HG03558 (cell line): ENCODE data around the gene TSPAN11.

Experiments
- ATAC-seq: cut with Tn5 transposase; IDR thresholded peaks from one replicate; pipeline ENCODE4 v1.9.1; 2021; ENCODE audit warnings: moderate number of reproducible peaks; ENCODE audit not compliant: unreplicated experiment; ENCODE audit errors: extremely low read depth

TSPAN11 gene

DNA sequence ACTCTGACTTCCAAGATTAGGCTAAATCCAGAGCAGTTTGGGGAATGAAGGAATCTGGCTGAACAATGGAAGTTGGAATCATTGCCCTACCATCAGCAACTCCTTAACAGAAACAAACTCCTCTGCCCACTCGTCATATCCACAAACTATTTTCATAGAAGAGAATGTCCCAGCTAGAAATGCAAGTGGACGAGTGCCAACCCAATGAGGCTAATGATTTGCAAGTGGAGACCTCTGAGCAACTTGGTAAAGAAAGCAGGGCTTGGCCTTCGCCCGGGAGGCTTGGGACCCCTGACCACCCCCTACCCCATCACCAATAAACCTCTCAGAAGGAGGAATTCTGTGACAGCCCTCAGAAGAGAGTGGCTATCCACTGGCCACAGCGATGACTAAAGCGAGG, 107.1 kb downstream of the TSPAN11 start:
- ATAC-seq: no peak

DNA sequence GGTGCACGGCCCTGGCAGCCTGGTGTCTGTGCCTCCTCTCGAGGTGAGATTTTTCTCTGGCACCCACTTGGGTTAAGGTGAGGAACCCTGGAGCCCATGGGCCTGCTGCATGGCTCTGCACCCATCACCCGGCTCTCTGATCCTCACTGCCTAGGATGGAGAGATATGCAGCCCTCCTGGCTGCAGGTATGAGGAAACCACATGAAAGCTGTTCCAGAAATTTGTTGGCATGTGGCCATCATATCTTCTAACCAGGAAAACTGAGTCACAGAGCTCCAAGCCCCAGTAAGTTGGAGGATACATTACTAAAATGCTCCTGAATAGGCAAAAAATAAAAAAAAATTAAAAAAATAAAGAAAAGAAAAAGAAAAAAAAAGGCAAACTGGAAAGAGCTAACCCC, 107.8 kb downstream of the TSPAN11 start:
- ATAC-seq: no peak

DNA sequence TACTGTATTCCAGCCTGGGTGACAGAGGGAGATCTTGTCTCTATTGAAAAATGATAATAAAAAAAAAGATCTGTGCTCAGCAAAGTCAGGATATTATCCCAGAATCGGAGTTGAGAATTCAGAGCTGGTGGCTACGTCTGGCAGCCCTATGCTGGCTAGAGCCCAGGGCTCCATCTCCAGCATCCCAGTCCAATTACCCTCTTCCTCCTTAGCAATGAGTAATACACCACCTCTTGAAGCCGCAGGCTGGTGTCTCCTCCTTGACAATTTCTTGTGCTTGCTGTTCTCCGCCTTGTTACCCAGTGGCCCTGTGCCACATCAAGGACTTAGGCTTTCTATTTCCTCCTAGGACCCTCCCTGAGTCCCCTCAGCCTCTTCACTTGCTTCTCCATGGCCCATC, 108.7 kb downstream of the TSPAN11 start:
- ATAC-seq: no peak

DNA sequence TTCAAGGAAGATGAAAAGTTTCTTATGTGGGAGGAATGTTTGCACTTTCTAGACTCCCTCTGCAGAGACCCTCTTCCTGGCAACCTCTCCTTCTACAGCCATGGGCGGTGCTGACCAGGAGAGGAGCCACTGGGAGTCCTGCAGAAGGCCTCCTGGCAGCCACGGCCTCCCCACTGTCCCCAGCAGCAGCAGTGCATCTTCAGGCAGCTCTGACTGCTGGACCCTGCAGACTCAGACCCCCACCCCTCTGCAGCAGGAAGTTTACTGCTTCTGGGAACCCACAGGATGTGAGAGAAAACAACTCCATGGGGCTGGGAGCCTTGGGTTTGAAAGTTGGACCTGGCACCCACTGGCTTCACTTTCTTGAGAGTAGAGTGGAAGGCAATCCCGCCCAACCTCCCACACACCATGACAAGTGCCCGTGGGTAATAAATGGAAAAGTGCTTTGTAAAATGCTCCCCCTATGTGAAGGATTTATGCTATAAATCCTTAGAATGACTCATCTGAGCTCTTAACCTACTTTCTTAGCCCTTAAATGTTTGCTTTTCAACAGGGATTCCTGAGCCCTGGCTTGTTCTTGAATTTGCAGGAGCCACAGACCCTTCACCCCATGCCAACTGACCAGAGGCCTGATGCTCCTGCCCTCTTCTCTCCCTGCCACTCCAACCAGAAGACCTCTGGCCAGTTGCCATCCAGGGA, 109.6 kb downstream of the TSPAN11 start:
- ATAC-seq: no peak

DNA sequence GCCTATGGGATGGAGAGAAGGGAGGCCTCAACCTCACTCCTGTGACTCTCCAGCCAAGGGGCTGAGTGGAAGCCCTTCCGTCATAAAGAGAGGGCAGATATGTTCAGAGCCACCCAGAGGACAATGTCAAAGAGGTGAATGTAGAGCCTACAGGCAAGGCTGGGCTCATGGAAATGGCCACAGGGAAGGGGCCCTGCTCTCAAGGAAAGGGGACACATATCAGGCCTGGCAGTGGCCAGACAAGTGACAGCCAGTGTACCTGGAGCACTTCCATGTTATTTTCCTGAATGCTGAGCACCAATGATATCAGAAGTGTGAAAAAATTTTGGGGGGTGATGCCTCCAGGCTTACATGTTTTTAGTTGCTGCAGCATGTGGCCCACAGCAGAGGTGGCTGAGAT, 110.5 kb downstream of the TSPAN11 start:
- no peak for ATAC-seq

DNA sequence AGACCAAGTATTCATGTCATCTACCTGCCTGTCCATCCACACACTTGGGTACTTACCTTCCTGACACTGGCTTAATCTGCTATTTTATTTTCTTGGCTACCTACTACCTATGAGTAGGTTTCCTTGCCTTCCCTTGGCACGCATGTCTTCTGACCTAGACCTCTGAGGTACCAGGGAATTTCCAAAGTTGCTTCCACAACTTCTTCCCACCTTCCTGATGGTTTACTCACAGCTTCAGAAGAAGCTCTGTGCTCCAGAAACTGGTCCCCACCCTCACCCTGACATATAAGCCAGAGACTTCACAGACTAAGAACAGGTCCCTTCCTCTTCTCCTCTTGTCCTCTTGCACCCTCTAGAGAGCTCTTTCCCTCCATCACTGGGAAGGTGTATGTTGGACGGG, 111.4 kb downstream of the TSPAN11 start:
- ATAC-seq: no peak

DNA sequence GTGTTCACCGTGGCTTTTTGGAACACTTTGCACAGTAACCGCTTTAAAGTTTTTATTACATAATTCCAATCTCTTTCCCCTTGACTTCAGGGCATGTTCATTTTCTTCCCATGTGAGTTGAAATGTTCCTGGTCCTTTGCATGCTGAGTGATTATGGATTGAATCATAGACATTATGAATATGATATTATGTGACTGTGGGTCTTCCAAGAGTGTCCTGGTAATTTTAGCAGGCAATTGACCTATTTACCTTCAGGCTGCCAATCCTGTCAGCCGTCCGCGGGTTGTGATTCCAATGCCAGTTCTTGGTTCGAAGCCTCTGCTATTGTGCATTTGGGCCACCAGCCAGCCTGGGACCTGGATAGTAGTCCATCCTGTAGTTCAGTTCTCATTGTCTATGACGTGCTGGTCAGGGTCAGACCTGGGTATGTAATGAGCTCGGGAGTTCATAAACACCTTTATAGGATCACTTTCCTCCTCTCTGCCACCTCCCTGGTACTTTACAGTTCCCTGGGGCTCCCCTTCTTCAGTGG, 114.6 kb downstream of the TSPAN11 start:
- no peak for ATAC-seq
